Measurements from ENCODE around the gene GPHN. TPM values are rescaled to one million over a fixed set of nuclear protein-coding genes. Genes with fewer than 3 reads are reported as not detected.

GPHN gene
- total and polyA plus RNA-seq, 4 donors, result 9.1 to 57.6 (median 33.9) TPM

DNA sequence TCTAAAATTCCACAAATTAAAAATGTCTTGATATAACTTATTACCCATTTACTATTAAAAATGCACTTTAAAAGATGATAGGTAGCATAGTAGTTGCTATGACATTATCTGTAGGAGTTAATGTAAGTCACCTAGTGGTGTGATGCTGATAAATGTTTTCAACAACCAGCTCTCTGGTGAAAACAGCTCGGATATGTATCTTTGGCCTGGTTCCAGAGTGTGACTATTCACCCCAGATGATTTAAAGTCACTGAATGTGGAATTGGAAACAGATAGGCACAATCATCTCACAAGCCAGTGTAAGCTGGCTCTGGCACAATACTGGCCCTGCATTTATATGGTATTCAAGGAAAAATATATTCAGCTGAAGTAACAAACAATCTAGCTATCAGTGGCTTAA is 31.0 kb upstream of the GPHN start:
- no peaks in the 10 kb centered on the region for H3K4me1 ChIP-seq (ENCODE audit: control insufficient read depth in 5 of 5, insufficient read depth in 5 of 5, low read length in 5 of 5)
- DNase-seq (no peak), ATAC-seq (ENCODE audit: insufficient read depth, low FRiP score) (no peak)
- H3K27ac ChIP-seq (ENCODE audit: low read depth in 1 of 2, low read length in 1 of 2), result no peak overlapping the region
- TF ChIP-seq, protein P1, sequence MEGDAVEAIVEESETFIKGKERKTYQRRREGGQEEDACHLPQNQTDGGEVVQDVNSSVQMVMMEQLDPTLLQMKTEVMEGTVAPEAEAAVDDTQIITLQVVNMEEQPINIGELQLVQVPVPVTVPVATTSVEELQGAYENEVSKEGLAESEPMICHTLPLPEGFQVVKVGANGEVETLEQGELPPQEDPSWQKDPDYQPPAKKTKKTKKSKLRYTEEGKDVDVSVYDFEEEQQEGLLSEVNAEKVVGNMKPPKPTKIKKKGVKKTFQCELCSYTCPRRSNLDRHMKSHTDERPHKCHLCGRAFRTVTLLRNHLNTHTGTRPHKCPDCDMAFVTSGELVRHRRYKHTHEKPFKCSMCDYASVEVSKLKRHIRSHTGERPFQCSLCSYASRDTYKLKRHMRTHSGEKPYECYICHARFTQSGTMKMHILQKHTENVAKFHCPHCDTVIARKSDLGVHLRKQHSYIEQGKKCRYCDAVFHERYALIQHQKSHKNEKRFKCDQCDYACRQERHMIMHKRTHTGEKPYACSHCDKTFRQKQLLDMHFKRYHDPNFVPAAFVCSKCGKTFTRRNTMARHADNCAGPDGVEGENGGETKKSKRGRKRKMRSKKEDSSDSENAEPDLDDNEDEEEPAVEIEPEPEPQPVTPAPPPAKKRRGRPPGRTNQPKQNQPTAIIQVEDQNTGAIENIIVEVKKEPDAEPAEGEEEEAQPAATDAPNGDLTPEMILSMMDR (IDR thresholded peaks at IDR 0.05; ENCODE audit: control extremely low read depth, extremely low read depth), result no peak
- no peaks in the 10 kb centered on the region for H3K27me3 ChIP-seq (ENCODE audit: control insufficient read depth in 3 of 3, insufficient read depth in 3 of 3, low read length in 2 of 3)
- no peaks in the 10 kb centered on the region for H3K9me3 ChIP-seq (ENCODE audit: control insufficient read depth in 4 of 4, insufficient read depth in 3 of 4, low read length in 3 of 4)
- H3K4me3 ChIP-seq, result no peak overlapping the region
- H3K9ac ChIP-seq (ENCODE audit: insufficient read depth in 1 of 2, low read length in 2 of 2), result no peak overlapping the region
- H3K36me3 ChIP-seq (ENCODE audit: control insufficient read depth in 4 of 4, insufficient read depth in 4 of 4, low read length in 4 of 4), result no peaks in the 10 kb centered on the region
- WGBS, 2 donors, result 19 to 41% methylated on average over 1 of the region's 1 CpG

DNA sequence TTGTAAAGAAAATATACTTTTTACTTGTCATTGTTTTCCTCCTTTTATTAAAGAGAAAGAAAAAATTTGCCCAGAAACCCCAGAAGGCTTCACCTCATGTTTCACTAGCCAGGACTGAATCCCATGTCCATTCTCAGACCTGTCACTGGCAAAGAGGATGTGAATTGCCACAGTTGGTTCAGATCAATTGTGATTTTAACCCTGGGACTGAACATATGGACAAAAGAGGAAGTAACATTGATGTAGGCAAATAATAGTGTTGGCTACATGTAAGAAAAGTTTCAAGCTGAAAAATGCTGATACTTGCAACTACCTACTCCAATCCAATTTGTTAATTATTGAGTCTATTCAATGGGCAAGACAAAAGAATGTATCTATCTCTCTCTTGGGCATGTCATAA is 30.4 kb upstream of the GPHN start:
- TF ChIP-seq, protein P1 (IDR thresholded peaks at IDR 0.05; ENCODE audit: control extremely low read depth, extremely low read depth), result no peak
- no peaks in the 10 kb centered on the region for H3K9me3 ChIP-seq (ENCODE audit: control insufficient read depth in 4 of 4, insufficient read depth in 3 of 4, low read length in 3 of 4)
- no peak for DNase-seq
- no peak overlapping the region for H3K9ac ChIP-seq (ENCODE audit: insufficient read depth in 1 of 2, low read length in 2 of 2)
- no peak overlapping the region for H3K4me3 ChIP-seq
- no peaks in the 10 kb centered on the region for H3K27me3 ChIP-seq (ENCODE audit: control insufficient read depth in 3 of 3, insufficient read depth in 3 of 3, low read length in 2 of 3)
- no peaks in the 10 kb centered on the region for H3K36me3 ChIP-seq (ENCODE audit: control insufficient read depth in 4 of 4, insufficient read depth in 4 of 4, low read length in 4 of 4)
- H3K4me1 ChIP-seq (ENCODE audit: control insufficient read depth in 5 of 5, insufficient read depth in 5 of 5, low read length in 5 of 5), result peaks cover 0 to 1% (median 0%) of the 10 kb centered on the region in 5 donors
- ATAC-seq (ENCODE audit: insufficient read depth, low FRiP score), result no peak
- H3K27ac ChIP-seq (ENCODE audit: low read depth in 1 of 2, low read length in 1 of 2), result no peak overlapping the region

DNA sequence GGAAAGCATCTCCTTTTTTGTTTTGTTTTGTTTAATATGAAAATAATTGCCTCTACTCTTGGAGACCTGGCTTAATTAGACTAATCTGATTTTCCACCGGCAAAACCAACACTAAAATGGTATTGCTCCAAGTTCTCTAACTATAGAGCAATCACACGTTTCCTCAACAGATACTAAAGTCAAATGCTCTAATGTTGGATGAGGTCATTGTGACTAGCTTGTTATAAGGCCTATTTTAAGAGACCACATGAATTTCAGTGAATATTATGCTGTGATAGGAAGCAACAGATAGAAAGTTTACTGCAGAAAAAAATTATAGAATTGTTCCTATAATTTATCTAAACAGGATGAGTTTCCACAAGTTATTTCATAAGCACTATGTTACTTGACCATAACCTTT is 25.1 kb upstream of the GPHN start:
- TF ChIP-seq, protein P1 (IDR thresholded peaks at IDR 0.05; ENCODE audit: control extremely low read depth, extremely low read depth), result no peak
- no peak overlapping the region for H3K27ac ChIP-seq (ENCODE audit: low read depth in 1 of 2, low read length in 1 of 2)
- ATAC-seq (ENCODE audit: insufficient read depth, low FRiP score), result no peak
- H3K4me1 ChIP-seq (ENCODE audit: control insufficient read depth in 5 of 5, insufficient read depth in 5 of 5, low read length in 5 of 5), result peaks cover 0 to 11% (median 0%) of the 10 kb centered on the region in 5 donors
- no peak for DNase-seq
- WGBS, 2 donors, result 86% methylated on average over 2 of the region's 2 CpGs
- H3K4me3 ChIP-seq, result no peak overlapping the region
- H3K27me3 ChIP-seq (ENCODE audit: control insufficient read depth in 3 of 3, insufficient read depth in 3 of 3, low read length in 2 of 3), result no peaks in the 10 kb centered on the region
- H3K36me3 ChIP-seq (ENCODE audit: control insufficient read depth in 4 of 4, insufficient read depth in 4 of 4, low read length in 4 of 4), result no peaks in the 10 kb centered on the region
- no peak overlapping the region for H3K9ac ChIP-seq (ENCODE audit: insufficient read depth in 1 of 2, low read length in 2 of 2)
- no peaks in the 10 kb centered on the region for H3K9me3 ChIP-seq (ENCODE audit: control insufficient read depth in 4 of 4, insufficient read depth in 3 of 4, low read length in 3 of 4)

DNA sequence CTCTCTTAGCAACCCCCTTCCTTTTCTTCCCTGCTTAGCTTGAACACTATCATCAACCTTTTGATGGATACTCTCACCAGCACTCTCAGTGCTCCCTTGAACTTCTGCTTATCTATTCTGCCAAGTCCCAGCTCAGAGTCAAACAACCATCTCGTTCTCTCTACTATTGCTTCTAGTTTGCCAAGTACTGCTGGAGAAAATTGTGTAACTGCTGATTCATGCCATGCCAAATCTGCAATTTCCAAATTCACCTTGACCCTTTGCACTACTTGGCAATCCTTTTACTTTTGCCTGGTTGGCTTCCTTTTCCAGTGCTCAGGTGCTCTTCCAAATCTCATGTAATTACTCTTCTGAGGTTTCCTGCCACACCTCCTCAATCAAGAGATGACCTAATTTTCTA is 24.6 kb upstream of the GPHN start:
- Histone ChIP-seq H3K27ac (ENCODE audit: low read depth in 1 of 2, low read length in 1 of 2) (no peak overlapping the region), H3K27me3 (ENCODE audit: control insufficient read depth in 3 of 3, insufficient read depth in 3 of 3, low read length in 2 of 3) (no peaks in the 10 kb centered on the region), H3K9ac (ENCODE audit: insufficient read depth in 1 of 2, low read length in 2 of 2) (no peak overlapping the region), H3K9me3 (ENCODE audit: control insufficient read depth in 4 of 4, insufficient read depth in 3 of 4, low read length in 3 of 4) (no peaks in the 10 kb centered on the region), H3K4me1 (ENCODE audit: control insufficient read depth in 5 of 5, insufficient read depth in 5 of 5, low read length in 5 of 5) (peaks cover 0 to 11% (median 0%) of the 10 kb centered on the region in 5 donors), H3K36me3 (ENCODE audit: control insufficient read depth in 4 of 4, insufficient read depth in 4 of 4, low read length in 4 of 4) (no peaks in the 10 kb centered on the region), H3K4me3 (no peak overlapping the region)
- ATAC-seq (ENCODE audit: insufficient read depth, low FRiP score) (no peak), DNase-seq (no peak)
- WGBS, 2 donors, result 32 to 43% methylated on average over 1 of the region's 1 CpG
- TF ChIP-seq, protein P1 (IDR thresholded peaks at IDR 0.05; ENCODE audit: control extremely low read depth, extremely low read depth), result no peak

Data from lung (tissue), 12 donors.